Esophagus muscularis mucosa (tissue), 4 donors: ENCODE results near the gene GNAI1.

ENCODE experiments used
- EP300 ChIP-seq: sonication (generic); formaldehyde crosslinking; IDR thresholded peaks from one replicate; pipeline ENCODE4 v1.6.1; 2017; ENCODE audit warnings: antibody characterized with exemption
- POLR2A ChIP-seq: fragments of 450-650 bp; IDR thresholded peaks from one replicate; pipeline ENCODE4 v1.6.1; 2017; ENCODE audit warnings: antibody characterized with exemption, moderate library complexity, mild to moderate bottlenecking, low read depth
- POLR2AphosphoS5 ChIP-seq, 2 donors: sonication (generic); formaldehyde crosslinking; IDR thresholded peaks; one replicate each; pipeline ENCODE4 v1.6.1; 2017; ENCODE audit warnings: antibody characterized with exemption in 2 of 2
- TF ChIP-seq, protein P1 (sequence below), 3 experiments: fragments of 200-600 bp in 2 of 3; fragments of 450-650 bp in 1 of 3; sonication (generic) in 2 of 3; IDR thresholded peaks; one replicate each; pipeline ENCODE4 v1.5.1; 2017 to 2019; ENCODE audit warnings: antibody characterized with exemption in 3 of 3, mild to moderate bottlenecking in 2 of 3, moderate library complexity in 1 of 3

GRCh38 chr7:80264769-80265495 lies 130.3 kb downstream of the GNAI1 start:
- TF ChIP-seq, protein P1, sequence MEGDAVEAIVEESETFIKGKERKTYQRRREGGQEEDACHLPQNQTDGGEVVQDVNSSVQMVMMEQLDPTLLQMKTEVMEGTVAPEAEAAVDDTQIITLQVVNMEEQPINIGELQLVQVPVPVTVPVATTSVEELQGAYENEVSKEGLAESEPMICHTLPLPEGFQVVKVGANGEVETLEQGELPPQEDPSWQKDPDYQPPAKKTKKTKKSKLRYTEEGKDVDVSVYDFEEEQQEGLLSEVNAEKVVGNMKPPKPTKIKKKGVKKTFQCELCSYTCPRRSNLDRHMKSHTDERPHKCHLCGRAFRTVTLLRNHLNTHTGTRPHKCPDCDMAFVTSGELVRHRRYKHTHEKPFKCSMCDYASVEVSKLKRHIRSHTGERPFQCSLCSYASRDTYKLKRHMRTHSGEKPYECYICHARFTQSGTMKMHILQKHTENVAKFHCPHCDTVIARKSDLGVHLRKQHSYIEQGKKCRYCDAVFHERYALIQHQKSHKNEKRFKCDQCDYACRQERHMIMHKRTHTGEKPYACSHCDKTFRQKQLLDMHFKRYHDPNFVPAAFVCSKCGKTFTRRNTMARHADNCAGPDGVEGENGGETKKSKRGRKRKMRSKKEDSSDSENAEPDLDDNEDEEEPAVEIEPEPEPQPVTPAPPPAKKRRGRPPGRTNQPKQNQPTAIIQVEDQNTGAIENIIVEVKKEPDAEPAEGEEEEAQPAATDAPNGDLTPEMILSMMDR (IDR thresholded peaks at IDR 0.05) = no peak
- TF ChIP-seq POLR2A (no peak), POLR2AphosphoS5 (IDR thresholded peaks at IDR 0.05) (no peak), EP300 (no peak)
